ENCODE data around the gene SLX4.

- TF ChIP-seq CTCF (conservative IDR thresholded peaks at IDR 0.05; ENCODE audit: low read depth, low read length) (no peak), EZH2 (IDR thresholded peaks at IDR 0.05; ENCODE audit: low read length, unreplicated experiment) (no peak), EZH2phosphoT487 (IDR thresholded peaks at IDR 0.05; ENCODE audit: borderline replicate concordance, low read length) (no peak)
These were observed 63.0 kb downstream of the SLX4 start for GRCh38 chr16:3548445-3548844.

Measured in PC-3 (cell line).